Gastrocnemius medialis (tissue), 4 donors: ENCODE data around the gene PRDM15.

Experiments
- CTCF ChIP-seq, 5 experiments: fragments of 450-650 bp in 3 of 5; fragments of 200-600 bp in 2 of 5; sonication (generic) in 2 of 5; IDR thresholded peaks in 4 of 5; conservative IDR thresholded peaks in 1 of 5; 1 replicate in 4 of 5; 2 replicates in 1 of 5; pipeline ENCODE4 v1.5.1; 2016 to 2019; ENCODE audit warnings: antibody characterized with exemption in 5 of 5, mild to moderate bottlenecking in 3 of 5, moderate library complexity in 3 of 5
- POLR2A ChIP-seq, 2 donors: fragments of 450-650 bp; IDR thresholded peaks; one replicate each; pipeline ENCODE4 v1.6.1; 2017; ENCODE audit warnings: antibody characterized with exemption in 2 of 2, mild to moderate bottlenecking in 2 of 2, moderate library complexity in 2 of 2

GRCh38 chr21:41795726-41796125 lies 83.4 kb downstream of the PRDM15 start:
- no peak for TF ChIP-seq CTCF (IDR thresholded peaks at IDR 0.05 in 4 of 5, conservative IDR thresholded peaks at IDR 0.05 in 1 of 5)
- no peak for TF ChIP-seq POLR2A (IDR thresholded peaks at IDR 0.05)
